Common myeloid progenitor, CD34-positive (primary cell): ENCODE measurements around the gene WDFY2.
A peak's percentile ranks its signal among the peaks of the same experiment; 100 is the strongest.

Experiments used
- CTCF ChIA-PET: fragments of 350-600 bp; sonication (Branson Sonifier 250); formaldehyde crosslinking; loops from one replicate; lab custom pipeline; 2021; ENCODE audit warnings: antibody characterized with exemption; lab: Charles Lee
- POLR2A ChIA-PET: fragments of 350-600 bp; sonication (Branson Sonifier 250); formaldehyde crosslinking; loops from one replicate; lab custom pipeline; 2021; ENCODE audit warnings: antibody characterized with exemption; lab: Charles Lee
- DNase-seq, 3 donors: peaks; one replicate each; pipeline versions ENCODE4 v3.0.0 to v3.0.0-alpha.2; 2013
- H3K27ac ChIP-seq, 2 experiments: 1 replicate in 1 of 2; 2 replicates in 1 of 2; pipeline ENCODE4 v1.7.0; 2013; ENCODE audit warnings: inconsistent platforms in 2 of 2, low read length in 2 of 2, mild to moderate bottlenecking in 2 of 2, low read depth in 1 of 2, moderate library complexity in 1 of 2; ENCODE audit not compliant: severe bottlenecking in 2 of 2, insufficient read depth in 1 of 2, poor library complexity in 1 of 2
- H3K27me3 ChIP-seq, 5 experiments: replicated peaks in 2 of 5; 1 replicate in 3 of 5; 2 replicates in 2 of 5; pipeline versions ENCODE4 v1.6.1 to v1.7.0; 2013; ENCODE audit warnings: low read length in 4 of 5, mild to moderate bottlenecking in 2 of 5, moderate library complexity in 2 of 5, inconsistent platforms in 1 of 5; ENCODE audit not compliant: insufficient read depth in 5 of 5, control insufficient read depth in 4 of 5
- H3K36me3 ChIP-seq, 4 experiments: 1 replicate in 2 of 4; 2 replicates in 2 of 4; pipeline versions ENCODE4 v1.6.1 to v1.7.0; 2013; ENCODE audit warnings: low read length in 3 of 4, control low read depth in 1 of 4, mild to moderate bottlenecking in 1 of 4; ENCODE audit not compliant: control insufficient read depth in 4 of 4, insufficient read depth in 4 of 4
- H3K4me1 ChIP-seq, 4 experiments: 1 replicate in 3 of 4; 2 replicates in 1 of 4; pipeline versions ENCODE4 v1.6.1 to v1.7.1; 2013; ENCODE audit warnings: low read length in 3 of 4, mild to moderate bottlenecking in 3 of 4, control low read depth in 1 of 4, inconsistent platforms in 1 of 4, moderate library complexity in 1 of 4; ENCODE audit not compliant: control insufficient read depth in 4 of 4, insufficient read depth in 4 of 4; ENCODE audit errors: control extremely low read depth in 1 of 4
- H3K4me3 ChIP-seq, 7 experiments: 1 replicate in 4 of 7; 2 replicates in 3 of 7; pipeline versions ENCODE4 v1.5.1 to v1.7.0; 2013; ENCODE audit warnings: mild to moderate bottlenecking in 7 of 7, low read length in 6 of 7, moderate library complexity in 6 of 7, inconsistent platforms in 2 of 7, low read depth in 2 of 7, control low read depth in 1 of 7; ENCODE audit not compliant: insufficient read depth in 4 of 7, control insufficient read depth in 1 of 7; ENCODE audit errors: extremely low read depth in 1 of 7
- H3K9me3 ChIP-seq, 5 experiments: 1 replicate in 4 of 5; 2 replicates in 1 of 5; pipeline versions ENCODE4 v1.6.1 to v1.7.1; 2013; ENCODE audit warnings: low read length in 4 of 5, mild to moderate bottlenecking in 2 of 5, inconsistent platforms in 1 of 5, low read depth in 1 of 5, moderate library complexity in 1 of 5; ENCODE audit not compliant: control insufficient read depth in 4 of 5, insufficient read depth in 2 of 5; ENCODE audit errors: control extremely low read depth in 1 of 5
- WGBS: methylation state at CpG from one replicate; pipeline ENCODE4 v1.1.5; 2013; ENCODE audit not compliant: insufficient coverage; 5-methylcytosine and 5-hydroxymethylcytosine counted together

Gene WDFY2

DNA sequence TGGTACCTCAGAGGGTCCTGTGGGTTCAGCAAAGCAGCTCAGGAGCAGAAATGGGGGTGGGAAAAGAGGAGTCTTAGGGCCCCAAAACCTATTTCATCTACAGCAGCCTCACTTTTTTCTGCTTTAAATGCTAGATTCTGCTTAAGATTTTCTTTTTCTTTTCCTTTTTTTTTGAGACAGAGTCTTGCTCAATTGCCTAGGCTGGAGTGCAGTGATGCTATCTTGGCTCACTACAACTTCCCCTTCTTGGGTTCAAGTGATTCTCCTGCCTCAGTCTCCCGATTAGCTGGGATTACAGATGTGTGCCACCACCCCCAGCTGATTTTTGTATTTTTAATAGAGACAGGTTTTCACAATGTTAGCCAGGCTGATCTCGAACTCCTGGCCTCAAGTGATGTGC lies 30.7 kb upstream of the WDFY2 start:
- Histone ChIP-seq H3K4me1 (peaks cover 0 to 27% (median 16%) of the 10 kb centered on the region in 4 experiments), H3K4me3 (no peak overlapping the region), H3K36me3 (no peaks in the 10 kb centered on the region), H3K27ac (no peak overlapping the region), H3K27me3 (no peaks in the 10 kb centered on the region), H3K9me3 (no peaks in the 10 kb centered on the region)
- POLR2A ChIA-PET, result no interaction called here
- CTCF ChIA-PET, result no interaction called here
- 82% methylated on average over 2 of the region's 2 CpGs for WGBS
- no peak for DNase-seq

DNA sequence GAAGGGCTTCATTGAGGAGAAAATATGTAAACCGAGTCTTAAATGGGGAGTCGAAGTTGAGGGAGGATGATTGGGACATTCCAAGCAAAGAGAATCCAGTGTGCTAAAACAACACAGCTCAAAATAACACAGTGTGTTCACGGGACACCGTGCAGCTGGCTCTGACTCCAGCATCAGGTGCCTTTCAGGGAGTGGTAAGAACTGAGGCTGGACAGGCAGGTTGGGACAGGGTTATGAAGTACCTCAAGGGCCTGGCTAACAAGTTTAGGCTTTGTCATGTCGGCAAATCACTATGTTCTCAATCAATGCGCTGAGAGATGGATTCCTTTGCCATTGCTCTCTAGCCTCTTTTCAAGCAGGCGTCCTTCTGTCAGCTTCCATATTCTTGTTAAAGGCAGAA lies 27.5 kb upstream of the WDFY2 start:
- ChIA-PET POLR2A (no interaction called here), CTCF (interaction anchor here (1.1 kb wide), 1 partner anchor 102 kb away, joined by 3 read pairs; no protein-coding TSS in a partner anchor)
- no peaks in the 10 kb centered on the region for H3K36me3 ChIP-seq
- no peaks in the 10 kb centered on the region for H3K27me3 ChIP-seq
- no peak for DNase-seq
- H3K9me3 ChIP-seq, result no peaks in the 10 kb centered on the region
- no peak overlapping the region for H3K4me3 ChIP-seq
- H3K27ac ChIP-seq, result no peak overlapping the region
- H3K4me1 ChIP-seq, result peaks cover 3 to 32% (median 20%) of the 10 kb centered on the region in 4 experiments
- WGBS, result 100% methylated on average over 7 of the region's 7 CpGs

DNA sequence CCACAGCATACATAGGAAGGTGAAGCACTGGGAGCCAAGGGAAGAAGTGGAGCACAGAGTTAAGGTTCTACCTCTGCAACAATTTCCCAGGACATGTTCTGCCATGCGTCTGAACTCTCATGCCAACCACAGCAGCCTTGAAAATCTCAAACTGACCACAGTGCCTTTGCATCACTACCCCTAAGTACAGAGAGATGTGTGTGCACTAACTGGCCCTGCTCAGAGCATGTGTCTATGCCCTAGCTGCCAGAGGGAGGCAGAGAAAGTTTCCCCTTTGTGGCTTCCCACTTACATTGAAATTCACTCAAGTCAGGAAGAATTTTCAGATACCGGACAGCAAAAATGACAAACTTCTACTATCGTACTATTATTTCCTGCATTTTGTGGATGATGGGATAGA lies 26.8 kb upstream of the WDFY2 start:
- H3K27ac ChIP-seq, result no peak overlapping the region
- ChIA-PET POLR2A (no interaction called here), CTCF (no interaction called here)
- no peaks in the 10 kb centered on the region for H3K27me3 ChIP-seq
- no CpG with 5 or more reads among the region's 3 CpGs for WGBS
- no peak overlapping the region for H3K4me3 ChIP-seq
- H3K4me1 ChIP-seq, result peaks cover 3 to 29% (median 17%) of the 10 kb centered on the region in 4 experiments
- DNase-seq, result no peak
- H3K36me3 ChIP-seq, result no peaks in the 10 kb centered on the region
- no peaks in the 10 kb centered on the region for H3K9me3 ChIP-seq

GRCh38 chr13:51557875-51558612 lies 26.2 kb upstream of the WDFY2 start:
- 85% methylated on average over 5 of the region's 10 CpGs for WGBS

GRCh38 chr13:51559946-51560735 lies 24.1 kb upstream of the WDFY2 start:
- Histone ChIP-seq H3K4me1 (peaks cover 3 to 26% (median 16%) of the 10 kb centered on the region in 4 experiments), H3K27ac (no peak overlapping the region)
- DNase-seq, result peak in 2 of 3 donors; percentile 69 to 77

More at GRCh38 chr13:51557875-51558612, 26.2 kb upstream of the WDFY2 start:
- ChIA-PET POLR2A (no interaction called here), CTCF (no interaction called here)
- Histone ChIP-seq H3K9me3 (no peaks in the 10 kb centered on the region), H3K4me3 (no peak overlapping the region), H3K27ac (no peak overlapping the region), H3K27me3 (no peaks in the 10 kb centered on the region), H3K36me3 (no peaks in the 10 kb centered on the region), H3K4me1 (peaks cover 3 to 29% (median 16%) of the 10 kb centered on the region in 4 experiments)
- DNase-seq, result no peak

DNA sequence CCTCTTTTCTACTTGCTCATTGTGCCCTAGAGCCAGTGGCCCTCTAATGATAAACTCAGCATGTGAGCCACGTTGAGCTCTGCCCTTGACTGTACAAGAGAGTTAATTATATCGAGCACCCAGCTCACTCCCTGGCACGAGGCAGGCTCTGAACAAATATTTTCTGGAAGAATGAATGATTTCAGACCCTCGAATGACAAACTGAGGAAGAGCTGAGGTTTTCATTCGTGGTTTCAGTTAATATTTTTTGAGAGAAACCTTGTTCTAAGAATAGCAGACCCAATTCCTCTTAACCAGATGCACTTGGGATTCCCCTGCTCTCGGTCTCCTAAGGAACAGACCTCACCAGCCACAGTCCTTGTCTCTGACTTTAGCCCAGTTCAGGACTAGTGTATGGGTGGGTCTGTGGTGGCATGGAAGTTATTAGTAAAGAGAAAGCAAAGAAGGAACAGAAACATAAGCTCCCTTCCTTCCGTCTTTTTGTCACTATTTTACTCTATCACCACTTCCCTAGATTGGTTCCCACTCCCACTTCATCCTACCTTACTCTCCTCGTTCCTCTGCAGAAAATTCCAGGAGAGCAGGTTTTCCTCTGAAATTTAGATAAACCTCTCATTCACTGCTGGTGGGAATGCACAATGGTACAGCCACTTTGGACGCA lies 22.1 kb upstream of the WDFY2 start:
- Histone ChIP-seq H3K4me3 (no peak overlapping the region), H3K4me1 (peaks cover 3 to 26% (median 16%) of the 10 kb centered on the region in 4 experiments), H3K9me3 (peaks cover 0 to 3% (median 0%) of the 10 kb centered on the region in 5 experiments), H3K27ac (no peak overlapping the region), H3K36me3 (no peaks in the 10 kb centered on the region), H3K27me3 (no peaks in the 10 kb centered on the region)
- peak in 2 of 3 donors; percentile 62 to 67 for DNase-seq
- WGBS, result 23% methylated on average over 6 of the region's 9 CpGs
- ChIA-PET POLR2A (no interaction called here), CTCF (interaction anchor here (0.7 kb wide), 1 partner anchor 238 kb away, joined by 3 read pairs; no protein-coding TSS in a partner anchor)

More at GRCh38 chr13:51559946-51560735, 24.1 kb upstream of the WDFY2 start:
- WGBS, result no CpG with 5 or more reads among the region's 1 CpG
- Histone ChIP-seq H3K4me3 (no peak overlapping the region), H3K27me3 (no peaks in the 10 kb centered on the region), H3K36me3 (no peaks in the 10 kb centered on the region), H3K9me3 (no peaks in the 10 kb centered on the region)
- POLR2A ChIA-PET, result no interaction called here
- CTCF ChIA-PET, result no interaction called here
